ENCODE results near the gene RAMP1. TPM values are rescaled to one million over a fixed set of nuclear protein-coding genes. Genes with fewer than 3 reads are reported as not detected.

Gene RAMP1
- total RNA-seq, 4 donors from 2014 or later: 10.0 to 16.1 (median 11.2) TPM

- Histone ChIP-seq H3K36me3 (no peaks in the 10 kb centered on the region), H3K27me3 (no peaks in the 10 kb centered on the region), H3K4me3 (no peak overlapping the region), H3K4me1 (peaks cover 13% of the 10 kb centered on the region), H3K9me3 (no peaks in the 10 kb centered on the region), H3K27ac (no peak overlapping the region)
- no peak for TF ChIP-seq CTCF (IDR thresholded peaks at IDR 0.05)
- no peak for TF ChIP-seq POLR2AphosphoS5 (IDR thresholded peaks at IDR 0.05)
- TF ChIP-seq POLR2A (IDR thresholded peaks at IDR 0.05): no peak
- TF ChIP-seq EP300 (IDR thresholded peaks at IDR 0.05): no peak
- WGBS: 91% methylated on average over 14 of the region's 14 CpGs
- no peak for DNase-seq (ENCODE audit: low spot score in 2 of 2)
Observed at GRCh38 chr2:237924164-237924534, 64.7 kb downstream of the RAMP1 start.

GRCh38 chr2:237927135-237927534, 67.7 kb downstream of the RAMP1 start:
- no peak for TF ChIP-seq CTCF (IDR thresholded peaks at IDR 0.05)
- no peak for TF ChIP-seq EP300 (IDR thresholded peaks at IDR 0.05)
- TF ChIP-seq POLR2AphosphoS5 (IDR thresholded peaks at IDR 0.05): no peak
- no peak for TF ChIP-seq POLR2A (IDR thresholded peaks at IDR 0.05)
- 86% methylated on average over 5 of the region's 5 CpGs for WGBS
- Histone ChIP-seq H3K27ac (no peak overlapping the region), H3K36me3 (no peaks in the 10 kb centered on the region), H3K4me1 (peaks cover 24% of the 10 kb centered on the region), H3K27me3 (no peaks in the 10 kb centered on the region), H3K9me3 (no peaks in the 10 kb centered on the region), H3K4me3 (no peak overlapping the region)
- DNase-seq (ENCODE audit: low spot score in 2 of 2): no peak

- H3K27me3 ChIP-seq: no peaks in the 10 kb centered on the region
- DNase-seq (ENCODE audit: low spot score in 2 of 2): no peak
- WGBS: 76% methylated on average over 4 of the region's 4 CpGs
- no peak overlapping the region for H3K4me3 ChIP-seq
- peaks cover 20% of the 10 kb centered on the region for H3K4me1 ChIP-seq
- H3K36me3 ChIP-seq: no peaks in the 10 kb centered on the region
- H3K27ac ChIP-seq: no peak overlapping the region
- TF ChIP-seq CTCF (IDR thresholded peaks at IDR 0.05): no peak
- TF ChIP-seq POLR2A (IDR thresholded peaks at IDR 0.05): no peak
- no peak for TF ChIP-seq EP300 (IDR thresholded peaks at IDR 0.05)
- TF ChIP-seq POLR2AphosphoS5 (IDR thresholded peaks at IDR 0.05): no peak
- no peaks in the 10 kb centered on the region for H3K9me3 ChIP-seq
Observed at GRCh38 chr2:237927986-237928385, 68.6 kb downstream of the RAMP1 start.

- Histone ChIP-seq H3K4me3 (no peak overlapping the region), H3K27me3 (no peaks in the 10 kb centered on the region), H3K27ac (no peak overlapping the region), H3K4me1 (peaks cover 11% of the 10 kb centered on the region), H3K9me3 (no peaks in the 10 kb centered on the region), H3K36me3 (no peaks in the 10 kb centered on the region)
- TF ChIP-seq EP300 (IDR thresholded peaks at IDR 0.05): no peak
- no peak for TF ChIP-seq POLR2AphosphoS5 (IDR thresholded peaks at IDR 0.05)
- 89% methylated on average over 9 of the region's 9 CpGs for WGBS
- no peak for DNase-seq (ENCODE audit: low spot score in 2 of 2)
Observed at GRCh38 chr2:237929979-237930378, 70.6 kb downstream of the RAMP1 start.

- Histone ChIP-seq H3K9me3 (no peaks in the 10 kb centered on the region), H3K36me3 (no peaks in the 10 kb centered on the region), H3K4me1 (peaks cover 18% of the 10 kb centered on the region), H3K27me3 (no peaks in the 10 kb centered on the region), H3K4me3 (no peak overlapping the region), H3K27ac (no peak overlapping the region)
- no peak for TF ChIP-seq EP300 (IDR thresholded peaks at IDR 0.05)
- TF ChIP-seq POLR2A (IDR thresholded peaks at IDR 0.05): no peak
- TF ChIP-seq CTCF (IDR thresholded peaks at IDR 0.05): no peak
- 52% methylated on average over 9 of the region's 9 CpGs for WGBS
- DNase-seq (ENCODE audit: low spot score in 2 of 2): no peak
Observed at GRCh38 chr2:237931205-237931721, 71.8 kb downstream of the RAMP1 start.

- H3K27me3 ChIP-seq: no peaks in the 10 kb centered on the region
- whole genome bisulfite sequencing: 43% methylated on average over 3 of the region's 3 CpGs
- DNase-seq (ENCODE audit: low spot score in 2 of 2): no peak
Observed at GRCh38 chr2:237932731-237933131, 73.3 kb downstream of the RAMP1 start.

More at GRCh38 chr2:237932731-237933131, 73.3 kb downstream of the RAMP1 start:
- H3K9me3 ChIP-seq: no peaks in the 10 kb centered on the region
- no peak overlapping the region for H3K4me3 ChIP-seq
- peaks cover 18% of the 10 kb centered on the region for H3K4me1 ChIP-seq
- TF ChIP-seq CTCF (IDR thresholded peaks at IDR 0.05): no peak
- no peak for TF ChIP-seq POLR2A (IDR thresholded peaks at IDR 0.05)
- no peak for TF ChIP-seq POLR2AphosphoS5 (IDR thresholded peaks at IDR 0.05)
- no peak overlapping the region for H3K27ac ChIP-seq
- H3K36me3 ChIP-seq: no peaks in the 10 kb centered on the region

Data from suprapubic skin (tissue), 4 donors.